ENCODE data around the gene LRR1. TPM values are rescaled to one million over a fixed set of nuclear protein-coding genes. Genes with fewer than 3 reads are reported as not detected.

The LRR1 gene
- total RNA-seq, 5 donors from 2014 or later (not counting 1 experiment from before 2014, with no cell fraction given): 7.6 to 15.7 (median 11.4) TPM

GRCh38 chr14:49553106-49553505, 45.6 kb upstream of the LRR1 start:
- H3K36me3 ChIP-seq (ENCODE audit: control insufficient read depth in 2 of 2, extremely low read depth in 1 of 2, insufficient read depth in 1 of 2, low read length in 1 of 2): no peaks in the 10 kb centered on the region
- no peaks in the 10 kb centered on the region for H3K27me3 Mint-ChIP-seq
- no peak overlapping the region for H3K27ac Mint-ChIP-seq
- H3K4me3 Mint-ChIP-seq: no peak overlapping the region
- no peaks in the 10 kb centered on the region for H3K9me3 ChIP-seq
- no peaks in the 10 kb centered on the region for H3K9me3 Mint-ChIP-seq
- no peak for DNase-seq
- ChIA-PET CTCF (no interaction called here), POLR2A (interaction anchor here in 1 of 2 donors (0.6 kb wide), 1 partner anchor 87 kb away, joined by 3 read pairs; no protein-coding TSS in a partner anchor)
- H3K4me3 ChIP-seq (ENCODE audit: control insufficient read depth in 1 of 2, extremely low read depth in 1 of 2, low read length in 1 of 2): no peak overlapping the region
- no peaks in the 10 kb centered on the region for H3K4me1 ChIP-seq (ENCODE audit: control insufficient read depth in 1 of 2, extremely low read depth in 1 of 2, insufficient read depth in 2 of 2, low read length in 2 of 2)
- H3K36me3 Mint-ChIP-seq: no peaks in the 10 kb centered on the region
- H3K27ac ChIP-seq (ENCODE audit: low read length): no peak overlapping the region
- ATAC-seq (replicated peaks in 1 of 4): no peak
- H3K4me1 Mint-ChIP-seq: no peaks in the 10 kb centered on the region
- peaks cover 0 to 2% of the 10 kb centered on the region in 2 experiments for H3K27me3 ChIP-seq (replicated peaks in 1 of 2; ENCODE audit: control insufficient read depth in 2 of 2, extremely low read depth in 1 of 2, insufficient read depth in 2 of 2, low read length in 1 of 2)

- Histone ChIP-seq H3K4me1 (ENCODE audit: control insufficient read depth in 1 of 2, extremely low read depth in 1 of 2, insufficient read depth in 2 of 2, low read length in 2 of 2) (no peaks in the 10 kb centered on the region), H3K36me3 (ENCODE audit: control insufficient read depth in 2 of 2, extremely low read depth in 1 of 2, insufficient read depth in 1 of 2, low read length in 1 of 2) (no peaks in the 10 kb centered on the region), H3K4me3 (ENCODE audit: control insufficient read depth in 1 of 2, extremely low read depth in 1 of 2, low read length in 1 of 2) (no peak overlapping the region), H3K27me3 (replicated peaks in 1 of 2; ENCODE audit: control insufficient read depth in 2 of 2, extremely low read depth in 1 of 2, insufficient read depth in 2 of 2, low read length in 1 of 2) (peaks cover 0 to 2% of the 10 kb centered on the region in 2 experiments), H3K9me3 (no peaks in the 10 kb centered on the region), H3K27ac (ENCODE audit: low read length) (no peak overlapping the region)
- H3K36me3 Mint-ChIP-seq: no peaks in the 10 kb centered on the region
- no peak for DNase-seq
- ATAC-seq (replicated peaks in 1 of 4): no peak
- H3K27me3 Mint-ChIP-seq: no peaks in the 10 kb centered on the region
- WGBS (ENCODE audit: insufficient coverage): 100% methylated on average over 1 of the region's 3 CpGs
- no peak overlapping the region for H3K4me3 Mint-ChIP-seq
- no peaks in the 10 kb centered on the region for H3K4me1 Mint-ChIP-seq
- ChIA-PET POLR2A (no interaction called here), CTCF (no interaction called here)
- no peak overlapping the region for H3K27ac Mint-ChIP-seq
- no peaks in the 10 kb centered on the region for H3K9me3 Mint-ChIP-seq
Observed at GRCh38 chr14:49553892-49554291, 44.8 kb upstream of the LRR1 start.

- no peak overlapping the region for H3K4me3 Mint-ChIP-seq
- H3K4me3 ChIP-seq (ENCODE audit: control insufficient read depth in 1 of 2, extremely low read depth in 1 of 2, low read length in 1 of 2): no peak overlapping the region
- peaks cover 3 to 4% of the 10 kb centered on the region in 2 donors for H3K27me3 Mint-ChIP-seq
- no peak overlapping the region for H3K27ac Mint-ChIP-seq
- no peaks in the 10 kb centered on the region for H3K36me3 ChIP-seq (ENCODE audit: control insufficient read depth in 2 of 2, extremely low read depth in 1 of 2, insufficient read depth in 1 of 2, low read length in 1 of 2)
- H3K4me1 Mint-ChIP-seq: no peaks in the 10 kb centered on the region
- H3K27ac ChIP-seq (ENCODE audit: low read length): no peak overlapping the region
- H3K27me3 ChIP-seq (replicated peaks in 1 of 2; ENCODE audit: control insufficient read depth in 2 of 2, extremely low read depth in 1 of 2, insufficient read depth in 2 of 2, low read length in 1 of 2): peaks cover 0 to 2% of the 10 kb centered on the region in 2 experiments
- ATAC-seq (replicated peaks in 1 of 4) (no peak), DNase-seq (no peak)
- H3K9me3 ChIP-seq: no peaks in the 10 kb centered on the region
- no peaks in the 10 kb centered on the region for H3K9me3 Mint-ChIP-seq
- 100% methylated on average over 1 of the region's 6 CpGs for WGBS (ENCODE audit: insufficient coverage)
- CTCF ChIA-PET: no interaction called here
- H3K36me3 Mint-ChIP-seq: no peaks in the 10 kb centered on the region
- H3K4me1 ChIP-seq (ENCODE audit: control insufficient read depth in 1 of 2, extremely low read depth in 1 of 2, insufficient read depth in 2 of 2, low read length in 2 of 2): no peaks in the 10 kb centered on the region
- POLR2A ChIA-PET: no interaction called here
Observed at GRCh38 chr14:49559979-49560768, 38.6 kb upstream of the LRR1 start.

GRCh38 chr14:49566714-49567113, 32.0 kb upstream of the LRR1 start:
- H3K27ac ChIP-seq (ENCODE audit: low read length): no peak overlapping the region
- ChIA-PET POLR2A (no interaction called here), CTCF (no interaction called here)
- ATAC-seq (replicated peaks in 1 of 4) (no peak), DNase-seq (no peak)
- H3K4me3 ChIP-seq (ENCODE audit: control insufficient read depth in 1 of 2, extremely low read depth in 1 of 2, low read length in 1 of 2): no peak overlapping the region
- H3K4me1 ChIP-seq (ENCODE audit: control insufficient read depth in 1 of 2, extremely low read depth in 1 of 2, insufficient read depth in 2 of 2, low read length in 2 of 2): no peaks in the 10 kb centered on the region
- no peak overlapping the region for H3K27ac Mint-ChIP-seq
- peaks cover 0 to 8% (median 5%) of the 10 kb centered on the region in 3 donors for H3K9me3 Mint-ChIP-seq
- peaks cover 23% of the 10 kb centered on the region for H3K36me3 Mint-ChIP-seq
- no peak overlapping the region for H3K4me3 Mint-ChIP-seq
- WGBS (ENCODE audit: insufficient coverage): 93% methylated on average over 11 of the region's 12 CpGs
- peaks cover 2% of the 10 kb centered on the region for H3K9me3 ChIP-seq
- no peaks in the 10 kb centered on the region for H3K36me3 ChIP-seq (ENCODE audit: control insufficient read depth in 2 of 2, extremely low read depth in 1 of 2, insufficient read depth in 1 of 2, low read length in 1 of 2)
- peaks cover 1 to 3% of the 10 kb centered on the region in 2 donors for H3K27me3 Mint-ChIP-seq
- H3K27me3 ChIP-seq (replicated peaks in 1 of 2; ENCODE audit: control insufficient read depth in 2 of 2, extremely low read depth in 1 of 2, insufficient read depth in 2 of 2, low read length in 1 of 2): no peaks in the 10 kb centered on the region
- no peaks in the 10 kb centered on the region for H3K4me1 Mint-ChIP-seq

GRCh38 chr14:49569281-49569680, 29.5 kb upstream of the LRR1 start:
- DNase-seq: no peak
- H3K4me1 ChIP-seq (ENCODE audit: control insufficient read depth in 1 of 2, extremely low read depth in 1 of 2, insufficient read depth in 2 of 2, low read length in 2 of 2): no peaks in the 10 kb centered on the region
- Mint-ChIP-seq H3K4me3 (no peak overlapping the region), H3K4me1 (no peaks in the 10 kb centered on the region), H3K36me3 (peaks cover 42% of the 10 kb centered on the region), H3K9me3 (peaks cover 0 to 8% (median 5%) of the 10 kb centered on the region in 3 donors), H3K27me3 (no peaks in the 10 kb centered on the region), H3K27ac (no peak overlapping the region)
- peaks cover 2% of the 10 kb centered on the region for H3K9me3 ChIP-seq
- no peak overlapping the region for H3K4me3 ChIP-seq (ENCODE audit: control insufficient read depth in 1 of 2, extremely low read depth in 1 of 2, low read length in 1 of 2)
- ChIA-PET CTCF (no interaction called here), POLR2A (interaction anchor here in 1 of 2 donors (0.7 kb wide), 1 partner anchor 24 kb away, joined by 3 read pairs; no protein-coding TSS in a partner anchor)
- 90% methylated on average over 2 of the region's 3 CpGs for WGBS (ENCODE audit: insufficient coverage)
- H3K27ac ChIP-seq (ENCODE audit: low read length): no peak overlapping the region
- ATAC-seq (replicated peaks in 1 of 4): no peak
- H3K27me3 ChIP-seq (replicated peaks in 1 of 2; ENCODE audit: control insufficient read depth in 2 of 2, extremely low read depth in 1 of 2, insufficient read depth in 2 of 2, low read length in 1 of 2): no peaks in the 10 kb centered on the region
- peaks cover 0 to 3% of the 10 kb centered on the region in 2 donors for H3K36me3 ChIP-seq (ENCODE audit: control insufficient read depth in 2 of 2, extremely low read depth in 1 of 2, insufficient read depth in 1 of 2, low read length in 1 of 2)

- ChIA-PET POLR2A (interaction anchor here in 1 of 2 donors (0.6 kb wide), 1 partner anchor 792 kb away, joined by 4 read pairs; no protein-coding TSS in a partner anchor), CTCF (interaction anchor here in 1 of 2 donors (1.2 kb wide), 1 partner anchor 11 kb away, joined by 6 read pairs; no protein-coding TSS in a partner anchor)
- H3K9me3 Mint-ChIP-seq: peaks cover 0 to 8% (median 5%) of the 10 kb centered on the region in 3 donors
- H3K9me3 ChIP-seq: peaks cover 2% of the 10 kb centered on the region
- no peaks in the 10 kb centered on the region for H3K27me3 Mint-ChIP-seq
- no peak overlapping the region for H3K4me3 Mint-ChIP-seq
- ATAC-seq (replicated peaks in 1 of 4) (no peak), DNase-seq (no peak)
- peaks cover 9 to 14% (median 11%) of the 10 kb centered on the region in 3 donors for H3K4me1 Mint-ChIP-seq
- no peak overlapping the region for H3K4me3 ChIP-seq (ENCODE audit: control insufficient read depth in 1 of 2, extremely low read depth in 1 of 2, low read length in 1 of 2)
- H3K4me1 ChIP-seq (ENCODE audit: control insufficient read depth in 1 of 2, extremely low read depth in 1 of 2, insufficient read depth in 2 of 2, low read length in 2 of 2): no peaks in the 10 kb centered on the region
- no peak overlapping the region for H3K27ac ChIP-seq (ENCODE audit: low read length)
- no peak overlapping the region for H3K27ac Mint-ChIP-seq
- WGBS (ENCODE audit: insufficient coverage): no CpG with 5 or more reads among the region's 5 CpGs
- H3K27me3 ChIP-seq (replicated peaks in 1 of 2; ENCODE audit: control insufficient read depth in 2 of 2, extremely low read depth in 1 of 2, insufficient read depth in 2 of 2, low read length in 1 of 2): no peaks in the 10 kb centered on the region
- H3K36me3 Mint-ChIP-seq: peaks cover 68% of the 10 kb centered on the region
- peaks cover 0 to 23% of the 10 kb centered on the region in 2 donors for H3K36me3 ChIP-seq (ENCODE audit: control insufficient read depth in 2 of 2, extremely low read depth in 1 of 2, insufficient read depth in 1 of 2, low read length in 1 of 2)
Observed at GRCh38 chr14:49574038-49574437, 24.7 kb upstream of the LRR1 start.

Data from T-cell (primary cell).